Activated T-cell treated with anti-CD3 and anti-CD28 coated beads for 4 hours (primary cell): ENCODE data around the gene GIMAP6.
"Not testable (repeated sequence)": the region's sequence is repeated elsewhere in the genome, so short reads cannot be mapped to it uniquely, and the experiment has no call there.

ENCODE experiments used
- DNase-seq: peaks from one replicate; pipeline ENCODE4 v3.0.0-alpha.2; 2020

GIMAP6 gene

DNA sequence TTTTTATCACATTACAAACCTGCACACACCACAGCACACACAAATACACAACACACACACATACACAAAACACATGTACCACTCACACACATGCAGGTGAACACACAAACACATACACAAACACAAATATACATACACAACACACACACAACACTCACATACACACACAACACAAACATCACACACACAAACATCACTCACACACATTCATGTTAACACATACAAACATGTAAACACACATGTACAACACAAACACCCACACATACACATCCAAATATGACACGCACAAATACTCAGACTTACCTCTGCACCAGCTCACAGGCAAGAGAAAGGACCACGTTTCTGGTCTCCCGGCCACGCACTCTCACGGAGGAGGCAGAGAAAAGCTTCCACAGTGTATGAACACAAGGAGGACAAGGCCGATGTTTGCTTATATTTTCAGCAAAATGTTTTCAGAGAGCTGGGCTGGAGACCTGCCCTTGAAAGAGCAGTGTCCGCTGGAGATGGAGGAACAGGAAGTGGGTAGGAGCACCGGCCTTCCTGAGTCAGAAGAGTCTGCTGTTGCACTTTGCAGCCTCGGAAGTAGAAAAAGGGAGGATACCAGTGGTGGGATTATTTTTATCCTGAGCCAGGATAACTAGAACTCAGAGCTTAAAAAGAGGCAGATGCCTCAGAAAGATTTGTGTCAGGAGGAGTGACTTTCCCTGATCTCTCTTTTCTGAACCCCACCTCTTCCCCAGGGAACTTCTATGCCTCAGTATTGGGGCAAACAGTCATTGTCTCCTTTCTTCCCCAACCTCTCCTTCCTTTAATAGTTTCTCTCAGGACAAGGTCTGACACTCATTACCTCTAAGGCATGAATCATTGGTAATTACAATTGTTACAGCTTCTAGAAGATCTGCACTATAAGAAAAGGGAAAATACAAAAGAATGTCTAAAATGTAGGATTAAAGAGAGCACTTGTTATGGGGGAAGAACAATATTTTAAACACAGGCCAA, at the start of gene GIMAP6:
Gene GIMAP6 (minus strand): TSS at position 520 of the 999 bp plus-strand sequence. CDS start 2,243 bp downstream, outside the sequence.
- no peak for DNase-seq

DNA sequence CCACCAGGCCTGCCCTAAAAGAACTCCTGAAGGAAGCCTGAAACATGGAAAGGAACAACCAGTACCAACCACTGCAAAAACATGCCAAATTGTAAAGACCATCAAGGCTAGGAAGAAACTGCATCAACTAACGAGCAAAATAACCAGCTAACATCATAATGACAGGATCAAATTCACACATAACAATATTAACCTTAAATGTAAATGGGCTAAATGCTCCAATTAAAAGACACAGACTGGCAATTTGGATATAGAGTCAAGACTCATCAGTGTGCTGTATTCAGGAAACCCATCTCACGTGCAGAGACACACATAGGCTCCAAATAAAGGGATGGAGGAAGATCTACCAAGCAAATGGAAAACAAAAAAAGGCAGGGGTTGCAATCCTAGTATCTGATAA, 48.2 kb upstream of the GIMAP6 start:
- DNase-seq, result not testable (repeated sequence)

DNA sequence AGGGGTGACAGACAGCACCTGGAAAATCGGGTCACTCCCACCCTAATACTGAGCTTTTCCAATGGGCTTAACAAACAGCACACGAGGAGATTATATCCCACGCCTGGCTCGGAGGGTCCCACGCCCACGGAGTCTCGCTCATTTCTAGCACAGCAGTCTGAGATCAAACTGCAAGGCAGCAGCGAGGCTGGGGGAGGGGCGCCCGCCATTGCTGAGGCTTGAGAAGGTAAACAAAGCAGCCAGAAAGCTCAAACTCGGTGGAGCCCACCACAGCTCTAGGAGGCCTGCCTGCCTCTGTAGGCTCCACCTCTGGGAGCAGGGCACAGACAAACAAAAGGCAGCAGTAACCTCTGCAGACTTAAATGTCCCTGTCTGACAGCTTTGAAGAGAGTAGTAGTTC, 46.4 kb upstream of the GIMAP6 start:
- DNase-seq, result not testable (repeated sequence)

DNA sequence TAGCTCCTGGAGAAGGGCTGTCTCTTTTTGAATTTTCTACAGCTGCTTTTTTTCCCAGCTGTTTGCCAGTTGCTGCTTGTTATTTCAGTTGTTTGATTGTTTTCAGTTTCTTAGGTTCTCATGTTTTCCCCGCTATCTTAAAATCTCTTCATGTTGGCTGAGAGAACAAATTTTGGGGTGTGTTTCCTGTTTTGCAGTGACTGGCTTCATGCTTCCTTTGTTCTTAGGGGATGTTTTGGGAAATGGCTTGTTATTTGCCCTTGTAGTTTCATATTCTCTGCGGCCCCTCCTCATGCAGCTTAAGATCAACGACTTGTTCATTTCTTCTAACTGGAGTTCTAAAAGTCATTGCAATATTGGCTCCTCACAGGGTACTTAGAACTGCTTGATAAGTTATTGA, 44.7 kb upstream of the GIMAP6 start:
- DNase-seq, result not testable (repeated sequence)

DNA sequence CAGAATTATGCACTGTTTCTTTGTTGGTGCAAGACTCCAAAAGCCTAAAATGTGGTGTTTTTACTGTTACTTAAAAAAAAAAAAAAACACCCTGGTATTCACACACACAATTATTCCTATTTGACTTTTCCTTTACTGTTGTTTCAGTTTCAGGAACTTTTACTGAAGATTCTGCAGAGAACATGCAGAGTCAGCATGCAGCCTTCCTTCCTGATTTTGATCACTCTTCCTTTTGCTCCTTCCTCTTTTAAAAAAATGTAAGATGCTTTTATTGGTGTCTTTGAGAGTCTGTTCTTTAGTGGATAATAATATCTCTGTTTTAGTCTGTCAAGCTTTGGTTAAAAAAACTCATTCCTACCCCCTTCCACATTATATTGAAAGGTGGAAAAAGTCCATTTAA, 44.1 kb upstream of the GIMAP6 start:
- not testable (repeated sequence) for DNase-seq

DNA sequence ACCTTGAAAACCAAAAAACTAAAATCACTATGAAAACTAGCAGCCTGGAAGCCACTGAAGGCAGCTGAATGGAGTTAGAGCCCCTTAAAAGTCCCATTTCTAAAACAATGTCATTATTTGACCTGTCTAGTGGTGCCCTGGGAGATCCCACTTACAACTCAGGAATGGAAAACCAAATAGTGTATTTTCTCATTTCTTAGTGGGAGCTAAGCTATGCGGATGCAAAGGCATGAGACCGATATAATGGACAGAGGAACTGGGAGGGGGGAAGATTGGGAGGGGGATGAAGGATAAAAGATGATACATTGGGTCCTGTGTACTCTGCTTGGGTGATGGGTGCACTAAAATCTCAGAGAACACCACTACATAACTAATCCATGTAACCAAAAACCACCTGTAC, 43.5 kb upstream of the GIMAP6 start:
- DNase-seq, result no peak

DNA sequence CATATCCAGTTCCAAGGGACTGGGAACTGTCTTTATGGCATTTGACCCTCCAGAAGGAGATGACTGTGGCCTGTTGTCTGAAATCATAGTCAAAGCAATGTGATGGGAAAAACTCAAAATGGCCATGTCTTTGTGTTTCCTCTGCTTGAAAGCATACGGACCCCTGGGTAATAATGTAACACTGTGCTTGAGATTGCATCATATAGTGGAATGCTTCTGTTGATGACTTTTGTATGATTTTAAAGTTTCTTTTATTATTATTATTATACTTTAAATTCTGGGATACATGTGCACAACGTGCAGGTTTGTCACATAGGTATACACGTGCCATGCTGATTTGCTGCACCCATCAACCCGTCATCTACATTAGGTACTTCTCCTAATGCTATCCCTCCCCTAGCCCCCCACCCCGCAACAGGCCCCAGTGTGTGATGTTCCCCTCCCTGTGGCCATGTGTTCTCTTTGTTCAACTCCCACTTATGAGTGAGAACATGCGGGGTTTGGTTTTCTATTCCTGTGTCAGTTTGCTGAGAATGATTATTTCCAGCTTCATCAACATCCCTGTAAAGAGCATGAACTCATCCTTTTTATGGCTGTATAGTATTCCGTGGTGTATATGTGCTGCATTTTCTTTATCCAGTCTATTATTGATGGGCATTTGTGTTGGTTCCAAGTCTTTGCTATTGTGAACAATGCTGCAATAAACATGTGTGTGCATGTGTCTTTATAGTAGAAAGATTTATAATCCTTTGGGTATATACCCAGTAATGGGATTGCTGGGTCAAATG, 39.8 kb upstream of the GIMAP6 start:
- not testable (repeated sequence) for DNase-seq

DNA sequence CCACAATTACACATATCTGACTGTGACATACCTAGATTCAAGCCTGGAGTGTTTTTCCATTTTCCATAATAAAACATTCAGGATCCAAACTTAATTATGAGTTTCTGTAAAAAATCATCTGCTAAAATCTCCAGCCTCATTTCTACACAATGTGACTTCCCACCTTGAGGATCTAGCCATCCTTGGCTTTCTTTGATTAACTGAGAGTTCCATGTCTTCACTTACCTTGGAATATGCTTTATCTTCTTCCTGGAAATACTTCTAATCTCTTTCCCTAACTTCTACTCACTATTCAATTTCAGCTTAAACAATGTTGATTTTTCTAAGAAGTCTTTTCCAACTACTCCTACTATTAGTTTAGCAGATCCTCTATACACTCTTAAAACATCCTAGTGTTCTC, 36.8 kb upstream of the GIMAP6 start:
- no peak for DNase-seq

DNA sequence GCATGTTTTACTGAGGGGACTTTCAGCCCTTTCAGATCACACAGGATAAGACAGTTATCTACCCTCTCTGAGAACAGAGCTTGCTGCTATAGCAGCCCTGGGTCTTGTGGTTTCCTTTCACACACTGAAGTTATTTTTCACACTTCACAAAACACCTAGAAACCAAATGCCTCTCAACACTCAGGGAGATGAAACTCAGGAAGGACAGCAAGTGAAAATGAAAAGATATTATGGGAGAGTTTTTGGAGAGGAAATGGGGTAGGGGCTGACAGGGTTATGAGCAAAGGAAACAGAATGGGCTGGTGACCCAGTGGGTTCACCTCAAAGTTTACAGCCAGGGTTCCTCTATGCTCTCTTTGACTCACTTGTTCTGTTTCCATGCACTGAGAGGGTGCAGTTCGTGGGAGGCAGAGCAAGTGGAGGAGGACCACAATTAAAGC, 36.3 kb upstream of the GIMAP6 start:
- DNase-seq, result peak; percentile 55

DNA sequence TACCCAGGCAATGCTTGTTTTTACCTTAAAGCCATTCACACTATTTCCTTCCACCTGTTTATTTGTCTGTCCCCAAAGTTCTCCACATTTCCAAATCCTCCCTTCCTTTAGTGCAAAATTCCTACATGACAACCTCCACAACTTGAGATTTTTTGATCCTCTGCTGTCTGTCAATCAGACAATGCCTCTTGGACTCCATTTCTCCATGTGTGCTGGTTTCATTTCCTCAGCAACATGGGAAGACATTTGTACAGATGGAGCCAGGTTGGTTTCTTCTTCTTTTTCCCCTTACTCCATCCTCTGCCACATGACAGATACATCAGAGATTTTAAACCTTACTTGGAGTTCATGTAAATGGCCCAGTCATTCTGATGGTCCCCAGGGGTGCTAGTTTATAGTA, 34.2 kb upstream of the GIMAP6 start:
- DNase-seq, result no peak

DNA sequence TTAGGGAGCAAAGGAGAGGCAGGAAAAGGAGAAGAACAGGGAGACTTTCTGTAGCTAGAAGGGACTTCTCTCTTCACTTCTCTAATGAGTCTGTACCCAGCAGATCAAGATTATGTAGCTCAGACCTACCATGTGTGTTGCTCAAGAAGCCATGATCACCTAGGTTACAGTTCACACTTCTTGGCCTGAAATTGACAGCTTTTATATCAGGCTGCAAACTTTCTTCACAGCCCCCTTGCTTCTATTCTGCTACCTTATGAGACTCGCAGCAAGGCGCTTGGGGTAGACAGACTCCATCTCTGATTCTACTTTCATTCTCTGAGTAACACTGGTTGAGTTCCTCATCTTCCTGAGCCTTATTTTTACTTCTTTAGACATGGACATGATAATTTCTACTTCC, 33.7 kb upstream of the GIMAP6 start:
- no peak for DNase-seq

DNA sequence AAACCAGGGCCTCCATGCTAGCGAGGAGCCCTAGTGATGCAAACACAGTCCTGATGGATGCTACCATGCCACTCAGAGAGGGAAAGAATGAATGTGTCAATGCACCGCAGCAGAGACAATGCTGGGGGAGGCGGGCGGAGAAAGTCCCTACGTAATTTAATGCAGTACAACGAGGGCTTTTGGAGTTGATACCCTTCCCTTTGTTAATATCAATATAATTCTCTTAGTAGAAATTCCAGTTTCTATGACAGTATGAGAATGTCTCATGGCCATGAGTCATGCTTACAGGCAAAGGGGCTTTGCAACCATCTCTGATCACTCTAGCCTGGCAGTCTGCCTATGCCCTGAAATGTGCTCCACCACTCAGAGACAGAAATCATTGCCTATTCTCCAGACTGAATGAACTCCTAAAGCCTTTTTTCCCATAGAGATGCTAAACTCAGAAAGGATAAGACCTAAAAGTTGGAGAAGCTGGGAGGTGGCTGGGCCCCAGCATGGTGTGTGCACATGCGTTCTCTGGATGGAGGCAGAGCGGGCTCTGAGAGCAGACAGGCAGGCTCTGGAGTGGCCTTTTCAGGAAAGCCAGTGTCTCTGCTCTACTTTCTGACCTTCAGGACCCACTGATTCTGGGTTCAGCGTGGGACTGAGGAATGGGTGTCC, 33.0 kb upstream of the GIMAP6 start:
- no peak for DNase-seq

DNA sequence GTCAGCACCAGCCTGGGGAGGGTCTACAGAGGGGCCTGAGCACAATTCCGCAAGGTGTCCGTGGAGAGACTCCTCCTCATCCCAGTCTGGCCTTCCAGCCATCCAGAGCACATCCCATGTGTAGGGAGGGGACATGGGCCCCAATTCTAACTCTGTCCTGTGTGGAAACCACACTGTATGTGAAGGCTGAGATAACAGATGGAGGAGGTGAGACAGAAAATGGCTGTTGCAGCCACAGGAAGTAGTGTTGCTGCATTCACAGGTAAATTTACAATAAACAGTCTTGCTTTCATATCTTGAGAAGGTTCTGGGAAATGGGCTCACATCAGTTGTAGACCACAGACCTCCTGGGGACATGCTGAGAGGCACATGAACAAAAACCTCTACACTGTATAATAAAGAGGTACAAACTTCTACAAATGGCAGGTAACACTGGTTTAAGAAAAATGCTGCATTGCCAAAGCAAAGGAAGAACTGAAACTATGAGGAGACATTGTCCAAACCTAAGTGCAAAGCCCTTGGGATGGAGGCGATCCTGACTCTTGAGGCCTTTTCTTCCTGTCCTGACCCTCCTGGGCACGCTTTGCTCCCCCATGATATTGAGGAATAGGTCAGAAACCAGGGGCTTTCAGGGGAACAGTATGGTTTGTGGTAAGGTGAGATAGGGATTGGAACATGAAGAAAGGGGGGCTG, 31.8 kb upstream of the GIMAP6 start:
- no peak for DNase-seq

DNA sequence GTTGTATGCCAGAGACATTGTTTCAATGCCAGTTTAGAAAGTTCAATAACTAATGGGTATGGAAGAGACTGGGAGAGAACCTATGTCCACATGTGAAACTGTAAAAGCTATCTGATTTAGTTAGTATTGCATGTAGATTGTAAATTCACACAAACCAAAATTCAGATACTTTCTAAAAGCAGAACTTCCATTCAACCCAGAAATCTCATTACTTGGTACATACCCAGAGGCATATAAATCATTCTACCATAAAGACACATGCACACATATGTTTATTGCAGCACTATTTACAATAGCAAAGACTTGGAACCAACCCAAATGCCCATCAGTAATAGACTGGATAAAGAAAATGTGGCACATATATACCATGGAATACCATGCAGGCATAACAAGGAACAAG, 30.6 kb upstream of the GIMAP6 start:
- not testable (repeated sequence) for DNase-seq

DNA sequence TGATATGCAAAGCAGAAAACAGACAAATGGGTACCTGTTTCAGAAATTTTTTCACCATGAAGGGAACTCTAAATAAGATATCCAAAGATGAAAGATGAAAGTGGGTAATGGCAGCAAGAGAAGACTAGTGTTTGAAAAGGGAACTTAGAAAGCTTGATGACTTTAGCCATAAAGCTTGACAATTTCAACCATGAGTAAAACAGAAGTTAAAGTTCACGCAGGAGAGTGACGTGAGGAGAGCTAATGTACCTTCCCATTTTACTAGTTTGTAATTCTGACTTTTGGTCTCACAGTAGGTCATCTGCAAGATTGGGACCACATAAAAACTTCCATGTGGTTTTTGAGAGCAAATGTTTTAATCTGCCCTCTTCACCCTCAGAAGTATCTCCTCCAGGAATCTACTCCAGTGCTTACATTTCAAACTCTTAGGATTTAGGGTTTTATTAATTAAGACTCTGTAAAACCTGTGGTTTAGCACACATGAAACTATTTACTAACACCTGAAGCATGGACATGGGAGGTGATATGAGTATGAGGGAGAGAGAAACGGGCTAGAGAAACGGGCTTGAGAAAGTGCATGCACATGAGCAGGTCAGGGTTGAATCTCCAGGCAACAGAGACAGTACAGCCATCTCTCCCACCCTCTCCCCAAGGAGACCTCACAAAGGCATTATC, 28.9 kb upstream of the GIMAP6 start:
- no peak for DNase-seq

DNA sequence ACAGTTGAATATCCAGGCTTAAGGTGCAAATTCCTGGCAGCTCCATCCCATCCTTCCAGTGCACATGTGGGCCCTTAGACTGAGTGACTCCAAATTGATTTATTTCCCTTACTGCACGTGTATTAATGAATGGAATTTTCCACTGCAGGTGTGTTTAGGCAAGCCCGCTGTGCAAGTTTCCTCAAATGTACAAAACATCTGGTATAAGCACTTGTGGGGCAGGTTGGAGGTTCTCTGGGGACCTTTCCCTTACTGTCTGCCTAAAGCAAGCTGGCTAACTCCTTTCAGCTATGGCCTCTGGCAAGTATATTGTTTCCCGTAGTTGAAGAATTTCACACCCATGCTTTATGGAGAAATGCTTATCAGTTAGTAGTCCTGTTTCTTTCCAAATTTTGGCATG, 25.3 kb upstream of the GIMAP6 start:
- DNase-seq, result no peak

DNA sequence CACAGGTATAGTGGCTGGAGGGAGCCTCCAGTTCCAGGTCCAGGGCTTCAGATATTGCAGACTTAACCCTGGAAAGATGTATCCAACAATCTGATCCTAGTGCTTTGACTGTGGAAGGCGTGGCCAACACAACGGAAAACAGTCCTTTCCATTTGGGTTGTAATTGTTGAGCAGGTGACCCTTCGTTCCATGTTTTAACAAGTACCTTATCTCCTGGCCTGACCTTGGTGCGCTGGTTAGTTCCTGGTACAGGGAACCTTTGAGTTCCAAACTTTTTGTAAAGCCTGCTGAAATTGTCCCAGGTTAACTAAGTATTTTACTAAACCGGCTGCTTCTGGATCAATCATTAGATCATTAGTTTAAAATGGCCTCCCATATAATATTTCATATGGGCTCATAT, 23.9 kb upstream of the GIMAP6 start:
- no peak for DNase-seq

DNA sequence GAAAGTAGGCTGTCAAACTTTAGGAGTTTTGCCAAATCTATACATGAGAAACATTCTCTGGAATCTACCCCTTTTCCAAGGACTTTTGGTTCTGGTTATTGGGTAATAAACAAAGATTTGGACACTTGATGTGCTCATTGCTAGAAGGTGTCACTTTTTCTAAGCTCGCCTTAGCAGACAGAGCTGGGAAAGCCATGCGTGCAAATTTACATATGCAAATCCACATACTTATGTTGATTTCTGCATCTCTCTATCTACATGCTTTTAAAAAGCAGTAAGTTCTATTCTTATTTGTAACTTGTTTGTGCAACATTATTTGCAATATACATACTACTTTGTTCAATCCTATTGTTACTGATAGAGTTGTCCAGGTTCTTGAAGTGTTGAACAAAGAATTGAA, 22.5 kb upstream of the GIMAP6 start:
- no peak for DNase-seq

DNA sequence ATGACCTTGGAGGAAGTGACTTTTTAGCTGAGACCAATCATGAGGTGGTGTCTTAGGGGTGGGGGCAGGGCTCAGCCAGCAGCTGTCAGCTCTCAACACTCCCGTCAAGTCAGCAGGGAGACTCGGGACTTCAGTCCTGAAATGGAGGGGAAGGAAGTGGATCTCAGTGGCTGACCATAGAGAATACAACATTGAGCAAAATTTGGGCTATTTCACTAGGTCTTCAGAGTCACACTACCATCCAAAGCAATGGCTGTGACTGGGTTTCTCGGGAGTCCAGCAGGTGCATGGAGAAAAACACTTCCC, 16.8 kb upstream of the GIMAP6 start:
- no peak for DNase-seq

DNA sequence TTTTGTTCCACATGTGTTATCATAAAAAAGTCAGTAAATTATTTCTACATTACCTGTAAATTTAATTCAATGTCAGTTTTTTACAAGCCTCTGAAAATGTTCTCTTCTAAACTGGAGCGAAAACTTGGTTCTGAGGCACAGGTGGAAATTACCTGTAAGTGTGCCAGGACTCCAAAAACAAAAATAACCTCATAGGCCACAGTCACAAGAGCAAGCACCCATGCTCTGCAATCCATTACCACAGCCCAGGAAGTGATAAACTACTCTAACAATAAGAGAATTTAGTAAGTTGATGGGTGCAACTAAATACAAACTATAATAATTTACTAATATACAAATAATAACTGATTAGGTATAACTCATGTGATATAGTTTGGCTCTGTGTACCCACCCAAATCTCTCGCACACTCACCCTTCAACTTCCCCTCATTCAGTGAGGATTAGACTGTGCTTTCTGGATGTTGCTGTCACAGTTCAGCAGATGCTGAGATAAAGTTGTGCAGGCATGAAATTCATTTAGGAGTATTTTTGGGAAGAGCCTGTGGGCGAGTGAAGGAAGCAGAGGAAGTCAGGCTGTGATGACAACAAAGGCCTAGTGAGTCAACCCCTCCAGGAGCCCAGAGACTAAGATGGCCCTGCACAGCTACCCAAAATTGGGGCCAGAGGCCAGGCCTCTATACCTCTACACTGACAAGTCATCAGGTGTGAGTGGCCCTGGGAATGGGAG, 16.3 kb upstream of the GIMAP6 start:
- no peak for DNase-seq

DNA sequence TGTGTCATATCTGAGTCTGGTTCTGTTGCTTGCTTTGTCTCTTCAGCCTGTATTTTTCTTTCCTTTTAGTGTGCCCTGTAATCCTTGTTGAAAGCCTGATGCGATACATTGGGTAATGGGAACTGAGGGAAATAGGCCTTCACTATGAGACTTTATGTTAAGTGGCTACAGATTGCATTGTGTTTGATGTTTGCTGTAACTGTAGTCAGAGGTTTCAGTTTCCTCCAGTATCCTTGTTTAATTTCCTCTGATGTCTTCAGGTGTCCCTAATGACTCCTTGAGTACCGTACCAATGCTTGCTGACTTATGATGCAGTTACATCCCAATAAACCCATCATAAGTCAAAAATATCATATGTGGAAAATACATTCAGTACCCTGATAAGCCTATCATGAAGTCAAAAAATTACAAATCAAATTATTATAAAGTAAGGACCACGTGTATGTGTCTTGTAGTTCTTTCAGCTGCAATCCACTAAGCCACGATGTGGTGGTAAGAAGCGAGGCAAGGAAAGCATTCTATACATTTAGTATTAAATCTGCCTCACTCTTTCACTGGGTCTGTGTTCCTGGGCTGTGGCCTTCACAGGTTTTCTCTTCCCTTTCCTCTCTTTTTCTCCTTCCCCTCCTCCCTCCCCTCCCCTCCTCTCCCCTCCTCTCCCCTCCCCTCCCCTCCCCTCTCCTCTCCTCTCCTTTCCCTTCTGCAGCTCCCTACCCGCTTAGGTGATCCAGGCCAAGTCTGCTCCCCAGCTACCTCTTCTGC, 13.3 kb upstream of the GIMAP6 start:
- DNase-seq, result no peak
